ENCODE data around the gene OR13J1. TPM values are rescaled to one million over a fixed set of nuclear protein-coding genes. Genes with fewer than 3 reads are reported as not detected.

The OR13J1 gene
- total RNA-seq, 1 donor from 2014 or later: not detected

- intact Hi-C loops (cut with micrococcal nuclease): no loop called here
Measured at GRCh38 chr9:35835216-35835632, 35.0 kb downstream of the OR13J1 start.

GRCh38 chr9:35834260-35835215 is 35.7 kb downstream of the OR13J1 start:
- intact Hi-C loops (cut with micrococcal nuclease): no loop called here

GRCh38 chr9:35832814-35833213 is 37.4 kb downstream of the OR13J1 start:
- intact Hi-C loops (cut with micrococcal nuclease): no loop called here

- intact Hi-C loops (cut with micrococcal nuclease): no loop called here
Measured at GRCh38 chr9:35831040-35831439, 39.2 kb downstream of the OR13J1 start.

- intact Hi-C loops (cut with micrococcal nuclease): loop anchor here (1.0 to 10.0 kb wide), 11 partner anchors 14 to 1782 kb away; partner anchors contain the start of genes ATOSB, CCDC107, DNAJB5 and GBA2
Measured at GRCh38 chr9:35829764-35830096, 40.5 kb downstream of the OR13J1 start.

- intact Hi-C loops (cut with micrococcal nuclease): loop anchor here (1.0 to 10.0 kb wide), 11 partner anchors 14 to 1782 kb away; partner anchors contain the start of genes ATOSB, CCDC107, DNAJB5 and GBA2
Measured at GRCh38 chr9:35829084-35829763, 41.0 kb downstream of the OR13J1 start, which contains the start of gene TMEM8B. TMEM8B (plus strand) TSS chr9:35829228; CDS start chr9:35829448, 220 bp downstream.

- intact Hi-C loops (cut with micrococcal nuclease): loop anchor here (1.0 to 10.0 kb wide), 11 partner anchors 13 to 1781 kb away; partner anchors contain the start of genes ATOSB, CCDC107, DNAJB5 and GBA2
Measured at GRCh38 chr9:35828716-35829083, 41.5 kb downstream of the OR13J1 start, which contains the start of gene FAM221B. FAM221B (minus strand) TSS chr9:35828732; CDS start chr9:35826161, 2,571 bp downstream.

- intact Hi-C loops (cut with micrococcal nuclease): loop anchor here (5.0 to 10.0 kb wide), 6 partner anchors 210 to 1780 kb away; partner anchors contain the start of genes ATOSB, DNAJB5, GNE and KIF24
Measured at GRCh38 chr9:35827486-35827885, 42.7 kb downstream of the OR13J1 start.

GRCh38 chr9:35826071-35826701 is 44.0 kb downstream of the OR13J1 start:
- intact Hi-C loops (cut with micrococcal nuclease): loop anchor here (1.0 to 10.0 kb wide), 9 partner anchors 36 to 1779 kb away; partner anchors contain the start of genes ATOSB, DNAJB5, GNE and KIF24

- intact Hi-C loops (cut with micrococcal nuclease): loop anchor here (10.0 kb wide), 1 partner anchor 1498 kb away; the partner anchor contains the start of genes KIF24 and NUDT2
Measured at GRCh38 chr9:35822926-35823325, 47.3 kb downstream of the OR13J1 start.

- intact Hi-C loops (cut with micrococcal nuclease): loop anchor here (10.0 kb wide), 1 partner anchor 1495 kb away; the partner anchor contains the start of genes KIF24 and NUDT2
Measured at GRCh38 chr9:35820076-35820475, 50.1 kb downstream of the OR13J1 start.

Other genes starting within 250 kb of the OR13J1 start
- 218 and 222 TPM in 2 replicates for gene SIT1, start 219.5 kb downstream of the OR13J1 start, total RNA-seq
- 4,811 and 5,239 TPM in 2 replicates for gene RMRP, start 212.4 kb downstream of the OR13J1 start, total RNA-seq
- 29.0 and 32.1 TPM in 2 replicates for gene CCDC107, start 212.1 kb downstream of the OR13J1 start, total RNA-seq
- 7.8 and 8.7 TPM in 2 replicates for gene ARHGEF39, start 205.2 kb downstream of the OR13J1 start, total RNA-seq
- 0.15 TPM in 1 of 2 replicates, not detected in the other for gene CA9, start 196.5 kb downstream of the OR13J1 start, total RNA-seq
- gene TPM2, start 180.5 kb downstream of the OR13J1 start, total RNA-seq: 4.6 and 9.9 TPM in 2 replicates
- 378 and 380 TPM in 2 replicates for gene TLN1, start 138.2 kb downstream of the OR13J1 start, total RNA-seq
- gene CREB3, start 137.7 kb downstream of the OR13J1 start, total RNA-seq: 22.9 and 24.0 TPM in 2 replicates
- gene GBA2, start 121.2 kb downstream of the OR13J1 start, total RNA-seq: 61.0 and 63.1 TPM in 2 replicates
- gene RGP1, start 121.1 kb downstream of the OR13J1 start, total RNA-seq: 26.3 and 26.5 TPM in 2 replicates
- not detected in 2 replicates for gene MSMP, start 116.1 kb downstream of the OR13J1 start, total RNA-seq
- gene NPR2, start 78.8 kb downstream of the OR13J1 start, total RNA-seq: 10.4 and 12.0 TPM in 2 replicates
- 0.90 and 0.96 TPM in 2 replicates for gene SPAG8, start 58.1 kb downstream of the OR13J1 start, total RNA-seq
- gene HINT2, start 55.4 kb downstream of the OR13J1 start, total RNA-seq: 50.5 and 51.0 TPM in 2 replicates
- gene FAM221B, start 41.7 kb downstream of the OR13J1 start, total RNA-seq: not detected in 2 replicates
- gene TMEM8B, start 41.2 kb downstream of the OR13J1 start, total RNA-seq: 1.7 and 2.5 TPM in 2 replicates
- not detected in 2 replicates for gene HRCT1, start 35.8 kb upstream of the OR13J1 start, total RNA-seq
- not detected in 2 replicates for gene SPAAR, start 39.1 kb upstream of the OR13J1 start, total RNA-seq
- gene OR2S2, start 87.8 kb upstream of the OR13J1 start, total RNA-seq: not detected in 2 replicates
- 6.2 and 6.5 TPM in 2 replicates for gene RECK, start 166.5 kb upstream of the OR13J1 start, total RNA-seq